Measurements from ENCODE around the gene HSPB1.

- TF ChIP-seq CTCF (IDR thresholded peaks at IDR 0.05) (no peak), POLR2A (IDR thresholded peaks at IDR 0.05) (no peak)
These were observed 29.6 kb downstream of the HSPB1 start for GRCh38 chr7:76332078-76332477.
